LHCN-M2 (cell line): ENCODE measurements around the gene KRTAP5-6. TPM values are rescaled to one million over a fixed set of nuclear protein-coding genes. Genes with fewer than 3 reads are reported as not detected.
A peak's percentile ranks its signal among the peaks of the same experiment; 100 is the strongest.

ENCODE experiments used
- DNase-seq: peaks from one replicate; pipeline ENCODE4 v3.0.0-alpha.2; 2012; ENCODE audit warnings: low read depth
- total RNA-seq: library from RNA; depleted of rRNA; stranded (reverse); fragments of >200 nt; gene quantifications from 2 replicates; pipeline ENCODE4 v1.2.3, GENCODE V29; 2014

Gene KRTAP5-6
- total RNA-seq, 1 experiment from 2014 or later = not detected

DNA sequence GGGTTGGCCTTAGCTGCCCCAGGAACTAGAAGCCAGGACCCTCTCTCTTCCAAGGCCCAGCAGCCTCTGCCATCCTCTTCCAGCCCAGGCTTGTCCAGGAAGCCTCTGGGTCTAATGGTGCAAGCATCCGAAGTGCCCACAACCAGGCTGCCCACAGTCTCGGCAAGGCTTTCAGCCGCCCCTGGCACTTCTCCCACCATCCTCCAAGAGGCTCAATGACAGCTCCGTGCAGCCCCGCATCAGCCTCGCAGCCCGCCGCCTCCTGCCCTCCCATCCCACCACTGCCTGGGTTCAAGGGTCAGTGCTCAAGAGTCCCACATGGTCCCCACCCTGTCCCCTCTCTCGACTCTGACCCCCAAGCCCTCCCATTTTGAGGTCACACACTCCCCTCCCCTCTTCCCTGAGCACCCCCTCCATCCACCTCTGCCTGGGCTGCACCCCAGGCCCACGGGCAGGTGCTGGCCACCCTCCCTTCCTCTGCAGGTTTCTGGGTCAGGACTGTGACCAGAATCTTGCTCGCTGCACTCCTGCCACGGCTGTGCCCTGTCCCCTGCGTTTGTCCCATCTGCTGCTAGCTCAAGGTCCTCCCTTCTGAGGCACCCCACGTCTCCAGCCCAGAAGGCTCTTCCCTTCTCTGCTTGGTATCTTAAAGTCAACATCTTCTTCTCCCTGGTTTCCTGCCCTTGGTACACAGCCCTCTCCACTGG, 36.2 kb downstream of the KRTAP5-6 start:
- no peak for DNase-seq

DNA sequence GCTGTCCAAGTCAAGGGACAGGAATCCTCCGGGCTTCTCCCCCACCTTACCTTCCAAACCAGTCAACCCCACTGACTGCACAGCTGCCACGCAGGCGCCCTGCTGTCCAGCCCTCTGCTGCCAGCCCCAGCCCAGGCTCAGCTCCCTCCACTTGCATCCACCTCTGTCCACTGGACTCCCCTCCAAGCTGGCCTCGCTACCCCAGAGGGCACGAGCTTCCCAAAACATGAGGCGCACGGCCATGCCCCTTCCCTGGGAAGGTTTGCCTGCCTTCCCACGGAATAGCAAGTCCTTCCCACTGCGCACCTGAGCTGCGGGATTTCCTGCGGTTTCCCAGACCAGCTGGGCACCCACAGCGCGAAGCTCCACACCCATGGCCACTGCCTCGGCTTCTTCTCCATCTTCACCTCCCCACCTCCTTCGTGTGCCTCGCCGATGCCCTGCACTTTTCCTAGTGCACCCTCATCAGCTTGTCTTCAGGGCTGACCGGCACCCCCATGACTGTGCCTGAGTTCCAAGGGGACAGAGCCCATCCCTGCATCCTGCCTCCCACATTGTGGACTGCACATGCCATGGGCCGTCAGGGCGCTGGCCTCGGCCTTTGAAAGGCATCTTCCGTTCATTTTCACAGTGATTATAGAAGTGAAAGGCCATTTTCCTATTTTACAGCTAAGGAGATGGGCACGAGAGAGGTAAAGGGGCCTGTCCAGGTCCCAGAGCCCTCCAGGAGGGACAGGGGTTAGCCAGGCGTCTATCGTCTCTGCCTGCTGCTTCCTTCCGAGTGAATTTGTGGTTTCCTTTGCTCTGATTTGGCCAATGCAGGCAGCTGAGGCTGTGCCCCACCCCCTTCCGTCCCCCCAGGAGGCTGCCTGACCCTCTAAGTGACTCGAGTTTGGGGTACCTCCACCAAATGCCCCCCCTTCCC, 37.0 kb downstream of the KRTAP5-6 start:
- DNase-seq = no peak

DNA sequence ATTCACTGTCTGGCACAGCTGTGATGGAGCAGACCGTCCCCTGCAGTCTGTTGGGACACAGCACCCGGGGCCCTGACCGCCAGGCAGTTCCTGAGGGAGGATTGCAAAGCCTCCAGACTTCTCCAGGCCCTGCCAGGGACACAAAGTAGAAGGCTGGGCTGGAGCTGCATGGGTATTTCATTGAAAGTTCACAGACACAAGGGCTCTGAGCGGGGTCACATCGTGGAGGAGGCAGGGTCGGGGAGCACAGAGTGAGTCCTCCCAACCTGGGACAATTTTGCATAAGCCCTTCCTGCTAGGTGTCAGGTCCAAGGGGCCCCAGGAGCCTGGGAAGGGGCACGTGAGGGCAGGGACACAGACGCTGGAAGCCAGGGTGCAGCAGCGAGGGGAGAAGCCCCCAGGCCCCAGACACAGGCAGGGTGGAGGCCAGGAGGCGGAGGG, 37.7 kb downstream of the KRTAP5-6 start:
- no peak for DNase-seq

DNA sequence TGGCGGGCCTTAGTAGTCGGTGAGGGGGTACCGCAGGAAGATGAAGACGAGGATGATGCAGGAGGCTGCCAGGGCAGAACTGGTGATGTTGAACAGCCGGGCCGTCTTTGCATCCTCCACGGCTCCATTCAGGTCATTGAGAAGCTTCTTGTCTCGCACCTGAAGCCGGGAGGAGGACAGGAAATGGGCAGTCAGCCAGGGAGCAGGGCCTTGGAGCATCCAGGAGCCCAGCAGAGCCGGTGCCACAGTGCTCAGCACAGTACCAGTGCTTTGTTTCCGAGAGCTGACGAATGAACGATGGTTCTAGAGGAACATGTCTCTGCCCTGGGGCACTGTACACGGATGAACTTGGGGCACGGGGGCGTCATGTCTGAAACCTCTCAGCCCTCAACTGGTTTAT, 38.3 kb downstream of the KRTAP5-6 start:
- DNase-seq = no peak

DNA sequence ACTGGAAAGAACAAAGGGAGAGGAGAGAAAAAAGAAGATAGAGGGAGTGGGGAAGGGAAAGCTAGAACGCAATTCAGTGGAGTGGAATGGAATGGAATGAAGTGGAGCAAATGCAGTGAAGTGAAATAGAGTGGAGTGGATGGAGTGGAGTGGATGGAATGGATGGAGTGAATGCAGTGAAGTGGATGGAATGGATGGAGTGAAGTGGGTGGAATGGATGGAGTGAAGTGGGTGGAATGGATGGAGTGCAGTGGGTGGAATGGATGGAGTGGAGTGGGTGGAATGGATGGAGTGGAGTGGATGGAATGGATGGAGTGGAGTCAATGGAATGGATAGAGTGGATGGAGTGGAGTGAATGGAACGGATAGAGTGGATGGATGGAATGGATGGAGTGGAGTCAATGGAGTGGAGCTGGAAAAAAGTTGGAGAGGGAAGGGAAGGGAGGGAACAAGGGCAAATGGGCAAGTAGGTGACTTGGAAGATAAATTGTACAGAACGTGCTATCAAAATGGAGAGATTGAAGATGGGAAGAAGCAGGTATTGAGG, 39.5 kb downstream of the KRTAP5-6 start:
- peak; percentile 49 for DNase-seq

DNA sequence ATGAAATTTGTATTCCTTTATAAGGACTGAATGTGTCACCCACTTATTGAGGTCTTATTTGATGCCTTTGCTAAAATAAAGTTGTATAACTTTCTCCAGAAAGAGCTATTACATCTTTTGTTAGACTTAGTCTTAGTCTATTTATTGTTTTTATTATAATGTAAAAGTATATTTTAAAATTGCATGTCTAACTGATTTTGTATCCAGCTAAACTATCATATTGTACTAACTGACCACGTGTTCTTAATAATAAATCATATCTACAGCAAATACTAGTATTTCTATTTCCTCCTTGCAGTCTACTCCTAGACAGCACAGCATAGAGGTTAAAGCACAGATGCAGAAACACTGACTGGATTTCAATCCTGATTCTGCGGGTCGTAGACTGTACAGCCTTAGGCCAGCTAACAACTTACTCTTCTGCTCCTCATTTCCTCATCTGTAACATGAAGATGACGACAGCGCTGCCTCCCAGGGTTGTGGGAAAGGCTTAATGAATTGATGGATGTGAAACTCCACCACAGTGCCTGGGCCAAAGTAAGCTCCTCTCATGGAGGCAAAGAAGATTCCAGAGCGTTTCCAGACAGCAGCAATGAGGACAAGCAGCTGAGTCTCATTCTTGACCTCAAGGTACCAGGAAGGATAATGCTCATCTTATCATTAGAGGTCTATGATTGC, 40.2 kb downstream of the KRTAP5-6 start:
- peak; percentile 19 for DNase-seq

DNA sequence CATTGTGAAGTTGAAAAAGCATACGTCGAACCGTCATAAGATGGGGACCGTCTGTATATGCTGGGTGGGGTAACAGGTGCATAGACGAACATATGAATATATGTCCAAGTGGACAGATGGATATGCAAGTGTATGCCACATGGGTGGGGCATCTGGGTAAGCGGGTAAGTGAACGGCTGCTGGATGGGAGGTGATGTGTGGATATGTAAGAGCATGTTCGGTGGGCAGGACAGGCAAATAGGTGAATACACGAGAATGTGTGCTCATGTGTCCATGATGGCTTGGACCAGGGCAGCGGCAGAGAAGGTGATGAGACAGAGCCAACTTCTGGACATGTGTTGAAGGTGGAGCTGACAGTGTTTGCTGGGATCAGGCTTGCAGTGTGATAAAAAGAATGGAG, 41.4 kb downstream of the KRTAP5-6 start:
- peak; percentile 12 for DNase-seq

DNA sequence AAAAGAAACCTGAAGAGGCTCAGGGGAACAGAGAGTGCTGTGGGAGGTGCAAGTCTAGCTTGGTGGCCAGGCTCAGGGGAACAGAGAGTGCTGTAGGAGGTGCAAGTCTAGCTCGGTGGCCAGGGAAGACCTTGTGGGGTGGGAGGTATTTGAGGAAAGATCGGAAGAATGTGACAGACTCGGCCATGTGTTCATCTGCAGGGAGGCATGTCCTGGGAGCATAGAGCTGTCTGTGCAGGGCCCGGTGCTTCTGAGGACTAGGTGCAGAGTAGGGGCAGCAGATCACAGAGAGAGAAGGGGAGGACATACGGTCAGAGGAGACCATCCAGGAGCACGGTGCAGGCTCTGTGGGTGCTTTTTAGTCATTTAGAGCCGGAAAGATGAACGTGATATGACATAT, 42.6 kb downstream of the KRTAP5-6 start:
- no peak for DNase-seq

DNA sequence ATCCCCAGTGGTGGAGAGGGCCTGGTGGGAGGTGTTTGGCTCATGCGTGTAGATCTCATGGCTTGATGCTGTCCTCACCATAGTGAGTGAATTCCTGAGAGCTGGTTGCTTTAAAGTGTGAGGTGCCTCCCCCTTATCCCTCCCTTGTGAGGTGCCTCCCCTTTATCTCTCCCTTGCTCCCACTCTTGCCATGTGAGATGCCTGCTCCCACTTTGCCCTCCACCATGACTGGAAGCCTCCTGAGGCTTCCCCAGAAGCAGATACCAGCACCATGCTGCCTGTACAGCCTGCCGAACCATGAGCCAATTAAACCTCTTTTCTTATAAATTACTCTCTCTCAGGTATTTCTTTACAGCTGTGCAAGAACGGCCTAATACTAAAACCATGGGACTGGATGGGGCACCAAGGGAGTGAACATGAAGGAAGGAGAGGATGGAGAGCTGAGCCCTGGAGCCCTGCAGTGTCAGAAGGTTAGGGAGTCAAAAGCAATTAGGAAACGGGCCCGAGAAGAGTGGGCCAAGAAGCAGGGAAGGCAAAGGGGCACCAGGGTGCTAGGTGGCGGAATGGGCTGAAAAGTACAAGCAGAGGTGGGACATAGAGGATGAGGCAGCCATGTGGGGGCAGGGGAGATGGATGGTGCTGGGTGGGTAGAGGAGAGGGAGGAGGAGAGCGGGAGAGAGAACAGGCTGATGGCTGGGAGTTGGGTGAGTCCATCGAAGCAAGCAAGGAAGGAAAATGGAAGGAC, 44.0 kb downstream of the KRTAP5-6 start:
- DNase-seq = no peak

DNA sequence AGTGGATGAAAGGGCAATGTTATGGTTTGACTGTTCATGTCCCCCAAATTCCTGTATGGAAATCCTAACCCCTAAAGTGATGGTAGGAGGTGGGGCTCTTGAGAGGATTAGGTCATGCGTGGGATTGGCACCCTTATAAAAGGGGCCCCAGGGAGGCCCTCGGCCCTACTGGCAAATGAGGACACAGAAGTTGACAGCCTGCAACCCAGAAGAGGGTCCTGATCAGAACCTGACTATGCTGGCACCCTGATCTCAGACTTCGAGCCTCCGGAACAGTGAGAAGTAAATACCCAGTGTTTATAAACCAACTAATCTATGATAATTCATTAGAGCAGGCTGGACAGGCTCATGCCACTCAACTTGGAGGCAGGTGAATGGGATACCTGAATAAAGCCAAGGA, 44.7 kb downstream of the KRTAP5-6 start:
- DNase-seq = no peak

DNA sequence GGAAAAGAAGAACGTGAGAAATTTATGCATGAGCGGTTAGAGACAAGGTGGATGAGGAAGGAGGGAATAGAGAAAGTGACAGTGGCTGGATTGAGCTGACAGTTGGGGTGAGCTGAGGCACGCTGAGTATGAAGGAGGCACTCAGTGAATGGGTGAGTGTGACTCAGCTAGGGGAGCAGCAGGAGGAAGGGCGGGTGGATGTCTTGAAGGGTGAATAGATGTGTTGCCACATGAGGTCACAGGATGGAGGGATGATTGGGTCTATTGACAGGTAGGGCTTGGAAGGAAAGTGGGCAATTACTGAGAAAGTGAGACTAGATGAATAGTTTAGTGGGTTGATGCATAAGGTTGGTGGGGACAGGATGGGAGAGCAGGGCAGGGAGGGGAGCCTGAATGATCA, 45.4 kb downstream of the KRTAP5-6 start:
- DNase-seq = no peak

DNA sequence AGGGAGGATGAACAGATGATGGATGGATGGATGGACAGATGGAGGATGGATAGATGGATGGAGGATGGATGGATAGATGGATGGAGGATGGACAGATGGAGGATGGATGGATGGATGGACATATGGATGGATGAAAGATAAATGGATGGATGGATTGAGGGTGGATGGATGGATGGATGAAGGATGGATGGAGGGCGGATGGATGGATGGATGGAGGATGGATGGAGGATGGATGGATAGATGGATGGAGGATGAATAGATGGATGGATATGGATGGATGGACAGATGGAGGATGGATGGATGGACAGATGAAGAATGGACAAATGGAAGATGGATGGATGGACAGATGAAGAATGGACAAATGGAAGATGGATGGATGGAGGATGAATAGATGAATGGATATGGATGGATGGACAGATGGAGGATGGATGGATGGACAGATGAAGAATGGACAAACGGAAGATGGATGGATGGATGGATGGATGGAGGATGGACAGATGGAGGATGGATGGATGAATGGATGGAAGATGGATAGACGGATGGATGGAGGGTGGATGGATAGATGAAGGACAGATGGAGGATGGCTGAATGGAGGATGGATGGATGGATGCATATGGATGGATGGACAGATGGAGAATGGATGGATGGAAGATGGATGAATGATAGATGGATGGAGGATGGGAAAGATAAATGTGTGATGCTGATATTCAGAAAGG, 46.0 kb downstream of the KRTAP5-6 start:
- DNase-seq = no peak

DNA sequence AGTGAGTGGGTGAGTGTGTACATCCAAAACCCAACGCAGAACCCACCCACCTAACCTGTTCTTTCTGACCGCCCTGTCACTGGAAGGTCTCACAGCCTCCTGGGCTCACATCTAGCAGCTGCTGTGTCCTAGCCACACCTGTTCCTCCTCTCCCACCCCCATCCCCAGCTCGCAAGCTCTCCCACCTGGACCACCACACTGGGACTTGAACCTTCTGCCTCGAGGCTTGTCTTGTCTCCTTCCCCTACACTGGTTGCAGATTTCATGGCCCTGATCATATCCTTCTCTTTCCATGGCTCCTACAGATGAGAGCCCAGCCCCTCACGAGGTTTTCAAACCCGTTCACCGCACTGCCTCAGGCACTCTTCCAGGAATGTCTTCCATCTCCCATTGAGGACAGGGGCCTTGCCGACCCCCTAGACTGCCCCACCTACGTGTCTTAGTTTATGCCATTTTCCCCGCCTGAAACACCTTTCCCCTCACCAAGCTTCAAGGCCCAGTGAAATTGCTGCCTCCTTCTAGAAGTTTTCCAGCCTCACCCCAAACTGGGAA, 46.7 kb downstream of the KRTAP5-6 start:
- DNase-seq = no peak

DNA sequence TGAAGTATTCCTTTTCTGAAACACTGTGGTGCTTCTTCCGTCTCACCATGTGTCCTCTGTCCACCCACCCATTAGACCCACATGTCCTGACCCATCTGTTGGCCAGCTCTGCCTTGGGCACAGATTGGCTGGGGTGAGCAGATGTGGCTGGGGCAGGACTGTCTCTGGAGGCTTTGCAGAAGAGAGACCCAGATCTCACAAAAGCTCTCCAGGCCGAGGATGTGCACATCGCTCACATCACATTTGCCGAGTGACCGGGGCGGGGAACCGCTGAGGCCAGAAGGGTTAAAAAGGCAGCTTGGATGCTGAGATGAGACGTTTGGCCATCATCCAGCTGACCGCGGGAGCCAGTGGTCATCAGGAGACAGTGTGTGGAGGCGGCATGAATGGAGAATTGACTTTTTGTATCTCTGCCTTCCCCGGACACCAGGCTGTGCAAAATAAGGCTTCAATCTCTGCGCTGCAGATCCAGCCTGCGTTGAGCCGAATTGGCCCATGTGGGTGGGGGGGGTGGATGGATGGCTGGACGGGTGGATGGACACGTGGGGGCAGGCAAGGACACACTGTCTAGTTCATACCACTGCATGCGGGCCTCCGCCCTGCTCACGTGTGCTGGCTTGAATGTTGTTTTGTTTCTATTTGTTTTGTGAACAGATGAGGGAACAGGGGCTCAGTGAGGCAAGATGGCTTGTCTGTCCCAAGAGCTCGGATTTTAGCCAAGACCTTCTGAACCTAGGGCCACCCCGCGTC, 47.3 kb downstream of the KRTAP5-6 start:
- DNase-seq = no peak

DNA sequence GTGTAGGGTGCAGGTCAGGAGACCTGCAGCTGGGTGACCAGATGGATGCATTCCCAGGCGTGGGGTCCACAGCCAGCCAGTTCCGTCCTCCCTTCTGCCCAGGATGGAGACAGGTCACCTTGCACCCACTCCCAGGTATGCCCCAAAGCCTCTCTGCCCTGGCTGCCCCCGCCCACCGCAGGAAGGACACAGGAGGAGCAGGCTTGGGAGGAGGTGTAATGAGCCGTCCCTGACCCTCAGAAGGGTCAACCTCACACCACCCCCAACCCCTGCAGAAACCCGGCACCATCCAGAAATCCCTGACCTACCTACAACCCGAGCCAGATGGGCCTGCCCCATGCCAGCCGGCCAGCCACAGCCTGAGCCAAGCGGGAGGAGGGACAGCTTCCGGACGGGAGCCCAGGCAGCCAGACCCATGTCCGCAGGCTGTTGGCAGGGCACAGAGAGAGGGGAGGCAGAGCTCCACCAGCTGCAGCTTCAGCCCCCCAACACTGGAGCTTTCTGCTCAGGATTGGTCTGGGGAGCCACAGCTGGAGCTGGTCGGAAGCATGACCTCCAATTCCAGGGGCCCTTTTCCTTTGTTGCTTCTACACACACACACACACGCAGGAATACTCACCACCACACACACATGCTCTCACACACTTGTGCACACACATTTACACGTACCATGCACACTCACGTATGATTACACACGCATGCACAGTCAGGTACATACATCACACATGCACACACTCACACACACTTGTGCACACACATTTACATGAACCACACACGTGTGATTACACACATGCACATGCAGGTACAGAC, 48.1 kb downstream of the KRTAP5-6 start:
- DNase-seq = no peak

DNA sequence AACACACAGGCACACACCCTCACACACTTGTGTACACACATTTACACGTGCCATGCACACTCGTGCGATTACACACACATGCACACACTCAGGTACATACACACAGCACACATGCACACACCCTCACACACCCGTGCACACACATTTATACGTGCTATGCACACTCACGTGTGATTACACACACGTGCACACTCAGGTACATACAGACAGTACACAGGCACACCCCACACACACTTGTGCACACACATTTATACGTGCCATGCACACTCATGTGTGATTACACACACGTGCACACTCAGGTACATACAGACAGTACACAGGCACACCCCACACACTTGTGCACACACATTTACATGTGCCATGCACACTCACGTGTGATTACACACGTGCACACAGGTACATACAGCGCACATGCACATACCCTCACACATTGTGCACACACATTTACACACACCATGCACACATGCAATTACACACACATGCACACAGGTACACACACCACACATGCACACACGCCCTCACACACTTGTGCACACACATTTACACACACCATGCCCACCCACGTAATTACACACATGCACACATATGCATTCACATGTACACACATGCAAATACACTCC, 48.8 kb downstream of the KRTAP5-6 start:
- DNase-seq = no peak

DNA sequence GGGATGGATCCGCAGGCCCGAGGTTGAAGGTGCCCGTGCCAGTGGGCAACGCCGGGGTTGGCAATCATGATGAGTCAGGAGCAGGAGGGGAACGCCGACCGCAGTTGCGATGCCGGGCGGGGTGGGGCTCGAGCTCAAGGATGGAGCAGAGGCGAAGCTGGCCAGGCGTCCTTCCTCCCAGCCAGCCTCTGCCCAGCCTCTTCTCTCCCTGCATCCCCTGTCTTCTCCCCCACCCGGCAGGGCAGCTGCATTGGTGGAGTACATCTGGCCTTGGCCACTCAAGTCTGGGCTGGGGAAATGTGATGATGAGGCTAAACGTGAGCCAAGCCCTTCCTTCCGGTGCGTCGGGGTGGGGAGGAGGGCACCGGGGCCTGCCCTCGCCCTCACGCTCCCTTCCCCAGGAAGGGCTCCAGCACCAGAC, 49.5 kb downstream of the KRTAP5-6 start:
- no peak for DNase-seq
